WTC11 (cell line): ENCODE results near the gene TMEM135. TPM values are rescaled to one million over a fixed set of nuclear protein-coding genes. Genes with fewer than 3 reads are reported as not detected.
"Not testable (repeated sequence)": the region's sequence is repeated elsewhere in the genome, so short reads cannot be mapped to it uniquely, and the experiment has no call there.

Experiments
- ATAC-seq: fragments of 200-7000 bp; cut with Tn5 transposase; 2 replicates; pipeline ENCODE4 v1.10.0; 2021; ENCODE audit warnings: mild to moderate bottlenecking, moderate library complexity
- CTCF ChIA-PET: fragments of 300-600 bp; sonication (Branson Sonifier 250); formaldehyde crosslinking; loops from one replicate; lab custom pipeline; 2021; ENCODE audit warnings: antibody characterized with exemption; lab: Charles Lee
- POLR2A ChIA-PET: fragments of 350-600 bp; sonication (Branson Sonifier 250); formaldehyde crosslinking; loops from one replicate; lab custom pipeline; 2021; ENCODE audit warnings: antibody characterized with exemption; lab: Charles Lee
- DNase-seq: peaks from one replicate; pipeline ENCODE4 v3.0.0; 2021; ENCODE audit warnings: low spot score
- H3K27ac Mint-ChIP-seq: 2 replicates; pipeline ENCODE4 v1.8.0; 2021; ENCODE audit warnings: mixed read lengths
- H3K27me3 Mint-ChIP-seq: 2 replicates; pipeline ENCODE4 v1.8.0; 2021; ENCODE audit warnings: low read depth, mild to moderate bottlenecking, moderate library complexity, mixed read lengths
- H3K36me3 Mint-ChIP-seq: 2 replicates; pipeline ENCODE4 v1.8.0; 2021; ENCODE audit warnings: mixed read lengths
- H3K4me1 Mint-ChIP-seq: 2 replicates; pipeline ENCODE4 v1.8.0; 2022; ENCODE audit warnings: mixed read lengths
- H3K4me3 Mint-ChIP-seq: 2 replicates; pipeline ENCODE4 v1.8.0; 2021; ENCODE audit warnings: mild to moderate bottlenecking, moderate library complexity, mixed read lengths
- H3K9me3 Mint-ChIP-seq: 2 replicates; pipeline ENCODE4 v1.8.0; 2021; ENCODE audit warnings: mixed read lengths
- ATF1 ChIP-seq: sonication (generic); formaldehyde crosslinking; IDR thresholded peaks from 2 replicates; pipeline ENCODE4 v1.8.1; 2023; ENCODE audit warnings: mild to moderate bottlenecking, moderate library complexity, missing genetic modification reagents
- FOXJ3 ChIP-seq: sonication (generic); formaldehyde crosslinking; IDR thresholded peaks from 2 replicates; pipeline ENCODE4 v1.9.0; 2021; ENCODE audit warnings: missing genetic modification reagents, mild to moderate bottlenecking, borderline replicate concordance
- FOXP1 ChIP-seq: sonication (generic); formaldehyde crosslinking; IDR thresholded peaks from 2 replicates; pipeline ENCODE4 v1.8.0; 2022; ENCODE audit warnings: missing genetic modification reagents, mild to moderate bottlenecking, moderate library complexity, borderline replicate concordance
- IRF2 ChIP-seq: sonication (generic); formaldehyde crosslinking; IDR thresholded peaks from 2 replicates; pipeline ENCODE4 v1.8.0; 2022; ENCODE audit warnings: low read depth, missing genetic modification reagents, borderline replicate concordance
- JUN ChIP-seq: sonication (generic); formaldehyde crosslinking; IDR thresholded peaks from 2 replicates; pipeline ENCODE4 v1.8.0; 2023; ENCODE audit warnings: mild to moderate bottlenecking, missing genetic modification reagents
- MAX ChIP-seq: sonication (generic); formaldehyde crosslinking; IDR thresholded peaks from 2 replicates; pipeline ENCODE4 v1.8.0; 2022; ENCODE audit warnings: mild to moderate bottlenecking, missing genetic modification reagents
- NR1H2 ChIP-seq: sonication (generic); formaldehyde crosslinking; IDR thresholded peaks from 2 replicates; pipeline ENCODE4 v1.9.0; 2021; ENCODE audit warnings: mild to moderate bottlenecking, moderate library complexity, missing genetic modification reagents
- PRDM15 ChIP-seq: sonication (generic); formaldehyde crosslinking; IDR thresholded peaks from 2 replicates; pipeline ENCODE4 v1.8.0; 2022; ENCODE audit warnings: missing genetic modification reagents
- RELA ChIP-seq: sonication (generic); formaldehyde crosslinking; IDR thresholded peaks from 2 replicates; pipeline ENCODE4 v1.8.1; 2022; ENCODE audit warnings: missing genetic modification reagents, mild to moderate bottlenecking, borderline replicate concordance
- SOX15 ChIP-seq: fragments of 250-450 bp; sonication (Bioruptor Pico); IDR thresholded peaks from 2 replicates; pipeline ENCODE4 v1.9.0; 2021; ENCODE audit warnings: mild to moderate bottlenecking
- TEAD4 ChIP-seq: sonication (generic); formaldehyde crosslinking; IDR thresholded peaks from 2 replicates; pipeline ENCODE4 v1.8.0; 2022; ENCODE audit warnings: mild to moderate bottlenecking, missing genetic modification reagents
- ZBTB21 ChIP-seq: sonication (generic); formaldehyde crosslinking; IDR thresholded peaks from 2 replicates; pipeline ENCODE4 v1.8.1; 2023; ENCODE audit warnings: mild to moderate bottlenecking, missing genetic modification reagents, borderline replicate concordance
- ZNF121 ChIP-seq: sonication (generic); formaldehyde crosslinking; IDR thresholded peaks from 2 replicates; pipeline ENCODE4 v1.8.0; 2023; ENCODE audit warnings: missing genetic modification reagents
- ZNF281 ChIP-seq: sonication (generic); formaldehyde crosslinking; IDR thresholded peaks from 2 replicates; pipeline ENCODE4 v1.8.0; 2023; ENCODE audit warnings: mild to moderate bottlenecking, missing genetic modification reagents
- ZNF512 ChIP-seq: sonication (generic); formaldehyde crosslinking; IDR thresholded peaks from 2 replicates; pipeline ENCODE4 v1.8.1; 2022; ENCODE audit warnings: missing genetic modification reagents, borderline replicate concordance
- total RNA-seq: library from RNA; stranded (reverse); gene quantifications from 3 replicates; pipeline ENCODE4 v1.2.3, GENCODE V29; 2021
- TF ChIP-seq, protein P1 (sequence below): sonication (generic); formaldehyde crosslinking; IDR thresholded peaks from 2 replicates; pipeline ENCODE4 v1.8.0; 2022; ENCODE audit warnings: mild to moderate bottlenecking, missing genetic modification reagents
- TF ChIP-seq, protein P2 (sequence below): sonication (generic); formaldehyde crosslinking; IDR thresholded peaks from 2 replicates; pipeline ENCODE4 v1.8.1; 2023; ENCODE audit warnings: mild to moderate bottlenecking, missing genetic modification reagents, moderate library complexity

TMEM135 gene
- total RNA-seq, 1 experiment from 2014 or later = 35.8 TPM

GRCh38 chr11:87265132-87265531 is 227.4 kb downstream of the TMEM135 start:
- no peak for TF ChIP-seq ZBTB21 (CRISPR knock-in tag)
- no peak for TF ChIP-seq ZNF512 (CRISPR knock-in tag)
- no peak for TF ChIP-seq NR1H2 (CRISPR knock-in tag)
- no peak for TF ChIP-seq FOXJ3
- no peak for TF ChIP-seq ZNF281
- TF ChIP-seq SOX15 (CRISPR knock-in tag) = no peak
- TF ChIP-seq, protein P1, sequence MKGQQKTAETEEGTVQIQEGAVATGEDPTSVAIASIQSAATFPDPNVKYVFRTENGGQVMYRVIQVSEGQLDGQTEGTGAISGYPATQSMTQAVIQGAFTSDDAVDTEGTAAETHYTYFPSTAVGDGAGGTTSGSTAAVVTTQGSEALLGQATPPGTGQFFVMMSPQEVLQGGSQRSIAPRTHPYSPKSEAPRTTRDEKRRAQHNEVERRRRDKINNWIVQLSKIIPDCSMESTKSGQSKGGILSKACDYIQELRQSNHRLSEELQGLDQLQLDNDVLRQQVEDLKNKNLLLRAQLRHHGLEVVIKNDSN (CRISPR knock-in tag) = no peak
- TF ChIP-seq TEAD4 (CRISPR knock-in tag) = no peak
- TF ChIP-seq, protein P2, sequence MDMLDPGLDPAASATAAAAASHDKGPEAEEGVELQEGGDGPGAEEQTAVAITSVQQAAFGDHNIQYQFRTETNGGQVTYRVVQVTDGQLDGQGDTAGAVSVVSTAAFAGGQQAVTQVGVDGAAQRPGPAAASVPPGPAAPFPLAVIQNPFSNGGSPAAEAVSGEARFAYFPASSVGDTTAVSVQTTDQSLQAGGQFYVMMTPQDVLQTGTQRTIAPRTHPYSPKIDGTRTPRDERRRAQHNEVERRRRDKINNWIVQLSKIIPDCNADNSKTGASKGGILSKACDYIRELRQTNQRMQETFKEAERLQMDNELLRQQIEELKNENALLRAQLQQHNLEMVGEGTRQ (CRISPR knock-in tag) = no peak
- no peak for TF ChIP-seq ATF1
- TF ChIP-seq IRF2 (CRISPR knock-in tag) = no peak
- no peak for TF ChIP-seq MAX
- H3K36me3 Mint-ChIP-seq = no peaks in the 10 kb centered on the region
- H3K4me3 Mint-ChIP-seq = no peak overlapping the region
- no peak for DNase-seq
- no peaks in the 10 kb centered on the region for H3K9me3 Mint-ChIP-seq
- H3K27ac Mint-ChIP-seq = no peak overlapping the region
- no peak for ATAC-seq
- no peaks in the 10 kb centered on the region for H3K27me3 Mint-ChIP-seq
- no peaks in the 10 kb centered on the region for H3K4me1 Mint-ChIP-seq
- ChIA-PET CTCF (no interaction called here), POLR2A (no interaction called here)

GRCh38 chr11:87265979-87266378 is 228.2 kb downstream of the TMEM135 start:
- Mint-ChIP-seq H3K4me1 (no peaks in the 10 kb centered on the region), H3K27me3 (no peaks in the 10 kb centered on the region), H3K4me3 (no peak overlapping the region), H3K9me3 (no peaks in the 10 kb centered on the region), H3K27ac (no peak overlapping the region), H3K36me3 (no peaks in the 10 kb centered on the region)
- no peak for DNase-seq
- no peak for TF ChIP-seq FOXP1
- no peak for TF ChIP-seq ZNF121 (CRISPR knock-in tag)
- TF ChIP-seq JUN (CRISPR knock-in tag) = no peak
- POLR2A ChIA-PET = no interaction called here
- CTCF ChIA-PET = no interaction called here
- no peak for ATAC-seq

DNA sequence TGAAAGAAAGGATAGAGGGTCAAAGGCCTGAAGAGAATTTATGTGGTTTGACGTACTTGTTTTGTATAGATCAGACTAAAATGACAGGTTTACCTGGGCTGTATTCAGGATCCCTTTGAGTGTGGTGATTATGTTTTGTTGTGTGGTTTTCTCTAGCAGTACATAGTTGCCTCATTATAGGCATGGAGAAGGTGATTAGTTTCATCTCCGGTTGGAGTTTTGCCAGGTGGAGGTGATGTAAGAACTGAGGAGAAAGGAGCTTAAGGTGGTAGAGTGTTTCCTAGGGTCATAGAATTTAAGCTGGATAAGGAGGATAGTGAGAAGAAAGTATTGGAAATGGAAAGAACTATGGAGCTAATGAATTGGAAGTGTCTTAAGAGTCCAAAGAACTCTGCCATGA is 229.0 kb downstream of the TMEM135 start:
- no peak for DNase-seq
- no peaks in the 10 kb centered on the region for H3K9me3 Mint-ChIP-seq
- no peak overlapping the region for H3K4me3 Mint-ChIP-seq
- no peaks in the 10 kb centered on the region for H3K36me3 Mint-ChIP-seq
- no peaks in the 10 kb centered on the region for H3K27me3 Mint-ChIP-seq
- TF ChIP-seq PRDM15 (CRISPR knock-in tag) (no peak), RELA (CRISPR knock-in tag) (no peak)
- TF ChIP-seq, all 79 proteins: peak for 0
- POLR2A ChIA-PET = no interaction called here
- Mint-ChIP-seq H3K4me1 (no peaks in the 10 kb centered on the region), H3K27ac (no peak overlapping the region)
- CTCF ChIA-PET = no interaction called here
- ATAC-seq = no peak

DNA sequence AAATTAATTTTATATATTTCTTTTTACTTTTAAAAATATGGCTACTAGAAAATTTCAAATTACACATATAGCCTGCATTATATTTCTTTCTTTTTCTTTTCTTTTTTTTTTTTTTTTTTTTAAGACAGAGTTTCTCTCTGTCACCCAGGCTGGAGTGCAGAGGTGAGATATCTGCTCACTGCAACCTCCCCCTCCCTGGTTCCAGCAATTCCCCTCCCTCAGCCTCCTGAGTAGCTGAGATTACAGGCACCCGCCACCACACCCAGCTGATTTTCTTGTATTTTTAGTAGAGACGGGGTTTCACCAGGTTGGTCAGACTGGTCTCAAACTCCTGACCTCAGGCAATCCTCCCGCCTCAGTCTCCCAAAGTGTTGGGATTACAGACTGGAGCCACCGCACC is 234.2 kb downstream of the TMEM135 start:
- H3K27ac Mint-ChIP-seq, H3K4me3 Mint-ChIP-seq, H3K36me3 Mint-ChIP-seq, H3K9me3 Mint-ChIP-seq, ATAC-seq, H3K27me3 Mint-ChIP-seq, DNase-seq, POLR2A ChIA-PET: not testable (repeated sequence)
- CTCF ChIA-PET = interaction anchor here (1.5 kb wide), 1 partner anchor 174 kb away, joined by 4 read pairs; no protein-coding TSS in a partner anchor
- H3K4me1 Mint-ChIP-seq = peaks cover 15% of the 10 kb centered on the region
